Measurements from ENCODE around the gene ACAP1. TPM values are rescaled to one million over a fixed set of nuclear protein-coding genes. Genes with fewer than 3 reads are reported as not detected.

Gene ACAP1
- total and polyA plus RNA-seq, 9 of the 15 experiments (the other 6 are each of a cell fraction or from before 2014, with no cell fraction given) = 0.15 to 8.5 (median 2.4) TPM

DNA sequence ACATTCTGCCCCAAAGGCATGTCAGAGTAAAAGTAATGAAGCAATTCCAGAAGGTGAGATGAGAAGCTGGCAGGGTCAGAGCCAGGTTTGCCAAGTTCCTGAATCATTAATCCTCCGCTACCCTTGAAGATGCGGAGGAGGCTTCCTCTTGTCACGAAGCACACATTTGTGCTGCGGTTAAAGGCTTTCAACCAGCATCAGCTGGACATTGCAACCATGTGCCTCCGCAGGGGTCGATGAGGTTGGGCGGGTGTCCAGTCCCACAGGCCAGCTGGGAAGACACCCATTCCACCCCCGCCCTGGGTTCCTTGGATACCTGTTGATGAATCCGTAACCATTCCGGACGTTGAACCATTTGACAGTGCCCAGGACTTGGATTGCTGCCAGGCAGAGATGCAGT is 43.2 kb upstream of the ACAP1 start (continued):
- TF ChIP-seq, protein P1, sequence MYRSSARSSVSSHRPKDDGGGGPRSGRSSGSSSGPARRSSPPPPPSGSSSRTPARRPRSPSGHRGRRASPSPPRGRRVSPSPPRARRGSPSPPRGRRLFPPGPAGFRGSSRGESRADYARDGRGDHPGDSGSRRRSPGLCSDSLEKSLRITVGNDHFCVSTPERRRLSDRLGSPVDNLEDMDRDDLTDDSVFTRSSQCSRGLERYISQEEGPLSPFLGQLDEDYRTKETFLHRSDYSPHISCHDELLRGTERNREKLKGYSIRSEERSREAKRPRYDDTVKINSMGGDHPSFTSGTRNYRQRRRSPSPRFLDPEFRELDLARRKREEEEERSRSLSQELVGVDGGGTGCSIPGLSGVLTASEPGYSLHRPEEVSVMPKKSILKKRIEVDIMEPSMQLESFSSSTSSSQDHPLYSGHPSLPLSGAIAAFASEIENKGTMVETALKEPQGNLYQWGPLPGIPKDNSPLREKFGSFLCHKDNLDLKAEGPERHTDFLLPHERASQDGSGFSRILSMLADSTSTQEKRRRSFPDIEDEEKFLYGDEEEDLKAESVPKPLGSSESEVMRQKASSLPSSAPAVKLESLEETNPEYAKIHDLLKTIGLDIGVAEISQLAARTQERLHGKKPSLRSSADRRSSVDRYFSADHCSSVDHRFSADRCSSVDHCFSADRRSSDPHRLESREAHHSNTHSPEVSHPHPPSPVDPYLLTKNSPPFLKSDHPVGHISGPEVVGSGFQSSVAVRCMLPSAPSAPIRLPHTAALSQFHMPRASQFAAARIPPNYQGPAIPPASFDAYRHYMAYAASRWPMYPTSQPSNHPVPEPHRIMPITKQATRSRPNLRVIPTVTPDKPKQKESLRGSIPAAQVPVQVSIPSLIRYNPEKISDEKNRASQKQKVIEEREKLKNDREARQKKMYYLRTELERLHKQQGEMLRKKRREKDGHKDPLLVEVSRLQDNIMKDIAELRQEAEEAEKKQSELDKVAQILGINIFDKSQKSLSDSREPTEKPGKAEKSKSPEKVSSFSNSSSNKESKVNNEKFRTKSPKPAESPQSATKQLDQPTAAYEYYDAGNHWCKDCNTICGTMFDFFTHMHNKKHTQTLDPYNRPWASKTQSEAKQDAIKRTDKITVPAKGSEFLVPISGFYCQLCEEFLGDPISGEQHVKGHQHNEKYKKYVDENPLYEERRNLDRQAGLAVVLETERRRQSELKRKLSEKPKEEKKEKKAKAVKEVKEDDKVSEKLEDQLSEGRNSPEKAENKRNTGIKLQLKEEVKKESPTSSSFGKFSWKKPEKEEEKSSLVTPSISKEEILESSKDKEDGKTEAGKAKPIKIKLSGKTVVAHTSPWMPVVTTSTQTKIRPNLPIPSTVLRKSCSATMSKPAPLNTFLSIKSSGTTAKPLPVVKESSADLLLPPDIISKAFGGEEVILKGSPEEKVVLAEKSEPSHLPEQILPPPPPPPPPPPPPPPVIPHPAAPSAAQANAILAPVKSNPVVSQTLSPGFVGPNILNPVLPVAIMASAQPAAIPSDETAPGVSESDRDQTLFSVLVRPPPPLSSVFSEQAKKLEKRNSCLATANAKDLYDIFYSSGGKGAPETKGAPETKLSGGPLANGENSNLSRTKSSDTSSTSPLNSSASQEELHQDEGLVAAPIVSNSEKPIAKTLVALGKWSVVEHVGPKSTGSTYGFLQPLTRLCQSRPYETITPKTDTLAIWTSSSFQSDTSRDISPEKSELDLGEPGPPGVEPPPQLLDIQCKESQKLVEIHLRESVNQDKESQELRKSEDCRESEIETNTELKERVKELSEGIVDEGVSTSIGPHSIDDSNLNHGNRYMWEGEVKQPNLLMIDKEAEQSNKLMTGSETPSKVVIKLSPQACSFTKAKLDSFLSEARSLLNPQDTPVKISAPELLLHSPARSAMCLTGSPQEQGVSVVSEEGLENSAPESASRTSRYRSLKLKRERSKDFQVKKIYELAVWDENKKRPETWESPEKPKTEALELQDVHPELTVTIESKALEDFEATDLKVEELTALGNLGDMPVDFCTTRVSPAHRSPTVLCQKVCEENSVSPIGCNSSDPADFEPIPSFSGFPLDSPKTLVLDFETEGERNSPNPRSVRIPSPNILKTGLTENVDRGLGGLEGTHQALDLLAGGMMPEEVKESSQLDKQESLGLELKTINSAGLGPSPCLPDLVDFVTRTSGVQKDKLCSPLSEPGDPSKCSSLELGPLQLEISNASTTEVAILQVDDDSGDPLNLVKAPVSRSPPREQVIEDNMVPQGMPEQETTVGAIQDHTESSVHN (IDR thresholded peaks at IDR 0.05; ENCODE audit: borderline replicate concordance in 1 of 2, low read depth in 1 of 2) = peak in 1 of 2 experiments; percentile 34; a peak in 1 of 4 replicates
- TF ChIP-seq, protein P2, sequence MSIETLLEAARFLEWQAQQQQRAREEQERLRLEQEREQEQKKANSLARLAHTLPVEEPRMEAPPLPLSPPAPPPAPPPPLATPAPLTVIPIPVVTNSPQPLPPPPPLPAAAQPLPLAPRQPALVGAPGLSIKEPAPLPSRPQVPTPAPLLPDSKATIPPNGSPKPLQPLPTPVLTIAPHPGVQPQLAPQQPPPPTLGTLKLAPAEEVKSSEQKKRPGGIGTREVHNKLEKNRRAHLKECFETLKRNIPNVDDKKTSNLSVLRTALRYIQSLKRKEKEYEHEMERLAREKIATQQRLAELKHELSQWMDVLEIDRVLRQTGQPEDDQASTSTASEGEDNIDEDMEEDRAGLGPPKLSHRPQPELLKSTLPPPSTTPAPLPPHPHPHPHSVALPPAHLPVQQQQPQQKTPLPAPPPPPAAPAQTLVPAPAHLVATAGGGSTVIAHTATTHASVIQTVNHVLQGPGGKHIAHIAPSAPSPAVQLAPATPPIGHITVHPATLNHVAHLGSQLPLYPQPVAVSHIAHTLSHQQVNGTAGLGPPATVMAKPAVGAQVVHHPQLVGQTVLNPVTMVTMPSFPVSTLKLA (conservative IDR thresholded peaks at IDR 0.05) = peak in 1 of 2 experiments; percentile 46; a peak in 1 of 4 replicates
- TF ChIP-seq ZC3H8 (IDR thresholded peaks at IDR 0.05) (no peak), POU5F1 (IDR thresholded peaks at IDR 0.05; ENCODE audit: borderline replicate concordance, low read depth, low read length, partially characterized antibody) (no peak), CEBPG (CRISPR knock-in tag; IDR thresholded peaks at IDR 0.05) (no peak), CEBPG (tag; conservative IDR thresholded peaks at IDR 0.05 in 1 of 2, IDR thresholded peaks at IDR 0.05 in 1 of 2) (no peak), BHLHE40 (IDR thresholded peaks at IDR 0.05; ENCODE audit: low read length) (peak; percentile 51), POLR2AphosphoS2 (IDR thresholded peaks at IDR 0.05; ENCODE audit: low read length) (no peak), DACH1 (IDR thresholded peaks at IDR 0.05; ENCODE audit: partially characterized antibody) (peak; percentile 60), SAFB (IDR thresholded peaks at IDR 0.05; ENCODE audit: borderline replicate concordance, low read depth, low read length) (no peak), ADNP (tag; IDR thresholded peaks at IDR 0.05) (no peak), ZNF77 (CRISPR knock-in tag; IDR thresholded peaks at IDR 0.05) (no peak), CBFA2T3 (IDR thresholded peaks at IDR 0.05) (peak; percentile 68), ZNF586 (CRISPR knock-in tag; conservative IDR thresholded peaks at IDR 0.05) (no peak), MYNN (IDR thresholded peaks at IDR 0.05) (peak; percentile 37; the same call in 1 of the 2 replicates), MYNN (CRISPR knock-in tag; IDR thresholded peaks at IDR 0.05) (no peak), ZNF224 (CRISPR knock-in tag; IDR thresholded peaks at IDR 0.05) (no peak)
- TF ChIP-seq, protein P3, sequence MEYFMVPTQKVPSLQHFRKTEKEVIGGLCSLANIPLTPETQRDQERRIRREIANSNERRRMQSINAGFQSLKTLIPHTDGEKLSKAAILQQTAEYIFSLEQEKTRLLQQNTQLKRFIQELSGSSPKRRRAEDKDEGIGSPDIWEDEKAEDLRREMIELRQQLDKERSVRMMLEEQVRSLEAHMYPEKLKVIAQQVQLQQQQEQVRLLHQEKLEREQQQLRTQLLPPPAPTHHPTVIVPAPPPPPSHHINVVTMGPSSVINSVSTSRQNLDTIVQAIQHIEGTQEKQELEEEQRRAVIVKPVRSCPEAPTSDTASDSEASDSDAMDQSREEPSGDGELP (CRISPR knock-in tag; IDR thresholded peaks at IDR 0.05; ENCODE audit: borderline replicate concordance) = peak; percentile 97

All from K562 (cell line).